Activated CD4-positive, alpha-beta memory T cell treated with anti-CD3 and anti-CD28 coated beads for 36 hours (primary cell): ENCODE results near the gene SUMO2. TPM values are rescaled to one million over a fixed set of nuclear protein-coding genes. Genes with fewer than 3 reads are reported as not detected.
A peak's percentile ranks its signal among the peaks of the same experiment; 100 is the strongest.

Experiments
- CTCF ChIA-PET: fragments of 350-600 bp; sonication (Branson Sonifier 250); formaldehyde crosslinking; loops from one replicate; lab custom pipeline; 2021; ENCODE audit warnings: antibody characterized with exemption, inconsistent platforms; lab: Charles Lee
- POLR2A ChIA-PET: fragments of 350-600 bp; sonication (Branson Sonifier 250); formaldehyde crosslinking; loops from one replicate; lab custom pipeline; 2021; ENCODE audit warnings: antibody characterized with exemption; lab: Charles Lee
- DNase-seq: peaks from one replicate; pipeline ENCODE4 v3.0.0-alpha.2; 2020
- H3K27ac Mint-ChIP-seq: one replicate; pipeline ENCODE4 v1.8.0; 2021; ENCODE audit warnings: mixed read lengths
- H3K27me3 Mint-ChIP-seq: one replicate; pipeline ENCODE4 v1.8.0; 2021; ENCODE audit warnings: mixed read lengths
- H3K36me3 Mint-ChIP-seq: one replicate; pipeline ENCODE4 v1.8.0; 2021; ENCODE audit warnings: mixed read lengths
- H3K4me1 Mint-ChIP-seq: one replicate; pipeline ENCODE4 v1.8.0; 2021; ENCODE audit warnings: low read depth, mixed read lengths
- H3K4me3 Mint-ChIP-seq: one replicate; pipeline ENCODE4 v1.8.0; 2021; ENCODE audit warnings: mild to moderate bottlenecking, mixed read lengths
- H3K9me3 Mint-ChIP-seq: one replicate; pipeline ENCODE4 v1.8.0; 2021; ENCODE audit warnings: mixed read lengths
- intact Hi-C: fragments of 100-400 bp; cut with micrococcal nuclease; formaldehyde crosslinking; loops from one replicate; pipeline ENCODE4 v1.15.1; 2023
- total RNA-seq, 2 experiments: library from RNA; stranded (reverse); gene quantifications; one replicate each; pipeline ENCODE4 v1.2.3, GENCODE V29; 2021

The SUMO2 gene
- total RNA-seq, 2 experiments from 2014 or later, result 610 to 612 TPM

- Mint-ChIP-seq H3K4me1 (peaks cover 30% of the 10 kb centered on the region), H3K27me3 (no peaks in the 10 kb centered on the region), H3K9me3 (no peaks in the 10 kb centered on the region), H3K4me3 (peak overlapping the region; percentile 18), H3K36me3 (peaks cover 5% of the 10 kb centered on the region), H3K27ac (peak overlapping the region; percentile 77)
- peak; percentile 86 for DNase-seq
- ChIA-PET CTCF (interaction anchor here (1.1 to 6.3 kb wide), 5 partner anchors 10 to 164 kb away, joined by 3 to 60 read pairs (median 3); no protein-coding TSS in a partner anchor), POLR2A (interaction anchor here (0.6 to 2.6 kb wide), 5 partner anchors 10 to 370 kb away, joined by 3 to 17 read pairs (median 3); no protein-coding TSS in a partner anchor)
- intact Hi-C loops, result loop anchor here (1.0 kb wide), 1 partner anchor 10 kb away; no protein-coding TSS in a partner anchor
These were observed 58.5 kb downstream of the SUMO2 start for GRCh38 chr17:75124041-75124818.

GRCh38 chr17:75118307-75118706, 64.5 kb downstream of the SUMO2 start:
- Mint-ChIP-seq H3K4me3 (no peak overlapping the region), H3K27ac (no peak overlapping the region), H3K4me1 (peaks cover 19% of the 10 kb centered on the region), H3K36me3 (peaks cover 9% of the 10 kb centered on the region), H3K27me3 (no peaks in the 10 kb centered on the region), H3K9me3 (no peaks in the 10 kb centered on the region)
- CTCF ChIA-PET, result no interaction called here
- intact Hi-C loops, result no loop called here
- no peak for DNase-seq
- POLR2A ChIA-PET, result interaction anchor here (0.6 kb wide), 2 partner anchors 69 to 70 kb away, joined by 3 read pairs; no protein-coding TSS in a partner anchor

GRCh38 chr17:75116737-75117136, 66.0 kb downstream of the SUMO2 start:
- H3K9me3 Mint-ChIP-seq, result no peaks in the 10 kb centered on the region
- ChIA-PET CTCF (interaction anchor here (0.7 to 9.1 kb wide), 8 partner anchors 9 to 155 kb away, joined by 3 to 121 read pairs (median 8); partner anchors contain the start of genes MIF4GD and NT5C), POLR2A (interaction anchor here (0.9 kb wide), 1 partner anchor 12 kb away, joined by 3 read pairs; no protein-coding TSS in a partner anchor)
- no peak for DNase-seq
- intact Hi-C loops, result no loop called here
- H3K27ac Mint-ChIP-seq, result no peak overlapping the region
- peaks cover 14% of the 10 kb centered on the region for H3K36me3 Mint-ChIP-seq
- H3K4me3 Mint-ChIP-seq, result no peak overlapping the region
- peaks cover 24% of the 10 kb centered on the region for H3K4me1 Mint-ChIP-seq
- no peaks in the 10 kb centered on the region for H3K27me3 Mint-ChIP-seq

Other genes starting within 250 kb of the SUMO2 start
- not detected for gene OTOP3, start 247.1 kb downstream of the SUMO2 start, total RNA-seq
- gene HID1, start 210.2 kb downstream of the SUMO2 start, total RNA-seq, result 1 to 10 TPM; 2.3 to 2.6 TPM
- gene CDR2L, start 195.3 kb downstream of the SUMO2 start, total RNA-seq, result 1 to 10 TPM; 1.1 to 1.3 TPM
- 10 to 100 TPM; 57.7 TPM for gene MRPL58, start 170.3 kb downstream of the SUMO2 start, total RNA-seq
- 100 to 1,000 TPM; 249 to 261 TPM for gene ATP5PD, start 136.0 kb downstream of the SUMO2 start, total RNA-seq
- 10 to 100 TPM; 20.6 to 23.3 TPM for gene KCTD2, start 135.7 kb downstream of the SUMO2 start, total RNA-seq
- 1 to 10 TPM; 6.7 to 7.7 TPM for gene SLC16A5, start 95.0 kb downstream of the SUMO2 start, total RNA-seq
- gene ARMC7, start 73.0 kb downstream of the SUMO2 start, total RNA-seq, result 1 to 10 TPM; 6.5 to 8.2 TPM
- gene NT5C, start 51.2 kb downstream of the SUMO2 start, total RNA-seq, result 10 to 100 TPM; 65.2 to 70.8 TPM
- gene JPT1, start 28.4 kb downstream of the SUMO2 start, total RNA-seq, result 100 to 1,000 TPM; 263 to 267 TPM
- 100 to 1,000 TPM; 125 to 132 TPM for gene NUP85, start 22.7 kb upstream of the SUMO2 start, total RNA-seq
- 10 to 100 TPM; 68.5 to 70.7 TPM for gene GGA3, start 78.6 kb upstream of the SUMO2 start, total RNA-seq
- 10 to 100 TPM; 72.9 to 76.1 TPM for gene MRPS7, start 78.9 kb upstream of the SUMO2 start, total RNA-seq
- gene MIF4GD, start 88.3 kb upstream of the SUMO2 start, total RNA-seq, result 10 to 100 TPM; 50.2 to 57.2 TPM
- 10 to 100 TPM; 57.9 to 62.3 TPM for gene SLC25A19, start 106.5 kb upstream of the SUMO2 start, total RNA-seq
- 100 to 1,000 TPM; 174 to 182 TPM for gene GRB2, start 222.7 kb upstream of the SUMO2 start, total RNA-seq